Trophoblast cell (in vitro differentiated cells and primary cell): ENCODE data around the gene ATXN2.

ENCODE experiments used
- DNase-seq, 2 donors: peaks; one replicate each; pipeline ENCODE4 v3.0.0-alpha.2; 2016
- H2AFZ ChIP-seq: 2 replicates; pipeline ENCODE4 v1.6.1; 2013; ENCODE audit warnings: low read length, moderate library complexity, mild to moderate bottlenecking; ENCODE audit not compliant: insufficient read depth, poor library complexity
- H2AK5ac ChIP-seq: 2 replicates; pipeline ENCODE4 v1.6.1; 2013; ENCODE audit warnings: mild to moderate bottlenecking, low read length
- H2BK120ac ChIP-seq: 2 replicates; pipeline ENCODE4 v1.6.1; 2013; ENCODE audit warnings: low read length, mild to moderate bottlenecking, moderate library complexity; ENCODE audit not compliant: insufficient read depth, poor library complexity
- H2BK12ac ChIP-seq: 2 replicates; pipeline ENCODE4 v1.6.1; 2013; ENCODE audit warnings: mild to moderate bottlenecking, low read length, moderate library complexity
- H2BK5ac ChIP-seq: 2 replicates; pipeline ENCODE4 v1.6.1; 2013; ENCODE audit warnings: low read length, low read depth, moderate library complexity, mild to moderate bottlenecking; ENCODE audit not compliant: poor library complexity
- H3K14ac ChIP-seq: 2 replicates; pipeline ENCODE4 v1.6.1; 2013; ENCODE audit warnings: mild to moderate bottlenecking, low read length
- H3K18ac ChIP-seq: 2 replicates; pipeline ENCODE4 v1.6.1; 2013; ENCODE audit warnings: mild to moderate bottlenecking, low read length
- H3K23ac ChIP-seq: 2 replicates; pipeline ENCODE4 v1.6.1; 2013; ENCODE audit warnings: low read length
- H3K27ac ChIP-seq: 2 replicates; pipeline ENCODE4 v1.5.1; 2013; ENCODE audit warnings: low read depth, mild to moderate bottlenecking, inconsistent platforms, low read length, moderate library complexity
- H3K27me3 ChIP-seq: 2 replicates; pipeline ENCODE4 v1.6.1; 2013; ENCODE audit warnings: inconsistent platforms, mild to moderate bottlenecking, low read length, moderate library complexity; ENCODE audit not compliant: insufficient read depth
- H3K36me3 ChIP-seq, 2 experiments: 1 replicate in 1 of 2; 2 replicates in 1 of 2; pipeline ENCODE4 v1.6.1; 2013; ENCODE audit warnings: low read length in 2 of 2, mild to moderate bottlenecking in 2 of 2, moderate library complexity in 1 of 2; ENCODE audit not compliant: insufficient read depth in 2 of 2, control insufficient read depth in 1 of 2
- H3K4ac ChIP-seq: 2 replicates; pipeline ENCODE4 v1.6.1; 2013; ENCODE audit warnings: low read depth, mild to moderate bottlenecking, low read length, moderate library complexity
- H3K4me1 ChIP-seq, 2 experiments: 1 replicate in 1 of 2; 2 replicates in 1 of 2; pipeline ENCODE4 v1.6.1; 2013; ENCODE audit warnings: low read length in 2 of 2, mild to moderate bottlenecking in 2 of 2, moderate library complexity in 1 of 2; ENCODE audit not compliant: insufficient read depth in 2 of 2, control insufficient read depth in 1 of 2
- H3K4me2 ChIP-seq: 2 replicates; pipeline ENCODE4 v1.6.1; 2013; ENCODE audit warnings: inconsistent platforms, mild to moderate bottlenecking, low read length, moderate library complexity
- H3K4me3 ChIP-seq: 2 replicates; pipeline ENCODE4 v1.5.1; 2013; ENCODE audit warnings: mild to moderate bottlenecking, low read depth, low read length, inconsistent platforms
- H3K79me1 ChIP-seq: one replicate; pipeline ENCODE4 v1.6.1; 2013; ENCODE audit warnings: low read length
- H3K79me2 ChIP-seq: 2 replicates; pipeline ENCODE4 v1.6.1; 2013; ENCODE audit warnings: low read length, mild to moderate bottlenecking; ENCODE audit not compliant: control insufficient read depth, insufficient read depth, poor library complexity
- H3K9ac ChIP-seq: 2 replicates; pipeline ENCODE4 v1.6.1; 2013; ENCODE audit warnings: mild to moderate bottlenecking, low read length
- H3K9me3 ChIP-seq: 2 replicates; pipeline ENCODE4 v1.6.1; 2013; ENCODE audit warnings: low read depth, mild to moderate bottlenecking, control low read depth, inconsistent platforms, low read length; ENCODE audit not compliant: insufficient read depth
- H4K12ac ChIP-seq: 2 replicates; pipeline ENCODE4 v1.6.1; 2013; ENCODE audit warnings: low read depth, mild to moderate bottlenecking, low read length, moderate library complexity
- H4K8ac ChIP-seq: 2 replicates; pipeline ENCODE4 v1.6.1; 2013; ENCODE audit warnings: low read depth, mild to moderate bottlenecking, low read length, moderate library complexity
- H4K91ac ChIP-seq: one replicate; pipeline ENCODE4 v1.6.1; 2013; ENCODE audit warnings: low read depth, mild to moderate bottlenecking, low read length, moderate library complexity
- WGBS: extraction: QIAGEN DNeasy Blood & Tissue Kit; methylation state at CpG from one replicate; pipeline ENCODE4 v1.1.7; 2013; ENCODE audit warnings: missing lambda C conversion rate; ENCODE audit not compliant: insufficient read length, insufficient coverage; ENCODE audit errors: extremely low coverage; 5-methylcytosine and 5-hydroxymethylcytosine counted together

The ATXN2 gene

GRCh38 chr12:111436266-111436665 is 162.8 kb downstream of the ATXN2 start:
- Histone ChIP-seq H3K79me2 (no peaks in the 10 kb centered on the region), H2BK120ac (no peak overlapping the region), H2AK5ac (no peak overlapping the region), H3K9ac (no peak overlapping the region), H3K27me3 (no peaks in the 10 kb centered on the region), H3K14ac (no peak overlapping the region), H3K9me3 (peaks cover 3% of the 10 kb centered on the region), H4K12ac (no peak overlapping the region), H3K27ac (no peak overlapping the region), H3K23ac (no peak overlapping the region), H2AFZ (no peak overlapping the region), H2BK12ac (no peak overlapping the region), H3K4ac (no peak overlapping the region), H3K36me3 (no peaks in the 10 kb centered on the region), H4K8ac (no peak overlapping the region), H4K91ac (no peak overlapping the region), H2BK5ac (no peak overlapping the region), H3K18ac (no peak overlapping the region), H3K4me2 (no peak overlapping the region), H3K79me1 (no peaks in the 10 kb centered on the region), H3K4me3 (no peak overlapping the region), H3K4me1 (peaks cover 0 to 4% of the 10 kb centered on the region in 2 experiments)
- DNase-seq = no peak
- WGBS = no CpG with 5 or more reads among the region's 7 CpGs

GRCh38 chr12:111435661-111436201 is 163.4 kb downstream of the ATXN2 start:
- Histone ChIP-seq H3K4me3 (no peak overlapping the region), H3K79me1 (no peaks in the 10 kb centered on the region), H2BK12ac (no peak overlapping the region), H3K9ac (no peak overlapping the region), H3K36me3 (no peaks in the 10 kb centered on the region), H3K79me2 (no peaks in the 10 kb centered on the region), H3K4me1 (peaks cover 0 to 4% of the 10 kb centered on the region in 2 experiments), H3K23ac (no peak overlapping the region), H3K9me3 (peaks cover 3% of the 10 kb centered on the region), H3K18ac (no peak overlapping the region), H4K12ac (no peak overlapping the region), H3K4ac (no peak overlapping the region), H3K4me2 (no peak overlapping the region), H3K27ac (no peak overlapping the region), H4K8ac (no peak overlapping the region), H3K27me3 (no peaks in the 10 kb centered on the region), H2BK5ac (no peak overlapping the region), H3K14ac (no peak overlapping the region), H2AK5ac (no peak overlapping the region), H2BK120ac (no peak overlapping the region), H4K91ac (no peak overlapping the region), H2AFZ (no peak overlapping the region)
- WGBS = no CpG with 5 or more reads among the region's 16 CpGs
- DNase-seq = no peak

- no peak for DNase-seq
- H3K4ac ChIP-seq = no peak overlapping the region
- H3K23ac ChIP-seq = no peak overlapping the region
- H4K8ac ChIP-seq = no peak overlapping the region
- H2AFZ ChIP-seq = no peak overlapping the region
- H2BK120ac ChIP-seq = no peak overlapping the region
- H3K27ac ChIP-seq = no peak overlapping the region
- no peak overlapping the region for H2AK5ac ChIP-seq
- no peak overlapping the region for H3K9ac ChIP-seq
- H3K4me2 ChIP-seq = no peak overlapping the region
- H3K36me3 ChIP-seq = no peaks in the 10 kb centered on the region
- H4K91ac ChIP-seq = no peak overlapping the region
- no peak overlapping the region for H3K18ac ChIP-seq
- peaks cover 3% of the 10 kb centered on the region for H3K9me3 ChIP-seq
- no peak overlapping the region for H2BK12ac ChIP-seq
- WGBS = no CpG with 5 or more reads among the region's 18 CpGs
- H3K79me2 ChIP-seq = no peaks in the 10 kb centered on the region
- peaks cover 0 to 4% of the 10 kb centered on the region in 2 experiments for H3K4me1 ChIP-seq
- no peak overlapping the region for H4K12ac ChIP-seq
- H3K27me3 ChIP-seq = no peaks in the 10 kb centered on the region
- no peaks in the 10 kb centered on the region for H3K79me1 ChIP-seq
- H3K14ac ChIP-seq = no peak overlapping the region
- no peak overlapping the region for H2BK5ac ChIP-seq
- no peak overlapping the region for H3K4me3 ChIP-seq
Measured at GRCh38 chr12:111434680-111435338, 164.3 kb downstream of the ATXN2 start.

- H3K18ac ChIP-seq = no peak overlapping the region
- peaks cover 0 to 4% of the 10 kb centered on the region in 2 experiments for H3K4me1 ChIP-seq
- WGBS = no CpG with 5 or more reads among the region's 3 CpGs
- H3K9ac ChIP-seq = no peak overlapping the region
- H3K23ac ChIP-seq = no peak overlapping the region
- no peak overlapping the region for H3K27ac ChIP-seq
- H2BK5ac ChIP-seq = no peak overlapping the region
- H2BK120ac ChIP-seq = no peak overlapping the region
- H3K4ac ChIP-seq = no peak overlapping the region
- no peak overlapping the region for H2BK12ac ChIP-seq
- DNase-seq = no peak
- no peak overlapping the region for H3K14ac ChIP-seq
- H3K9me3 ChIP-seq = peaks cover 3% of the 10 kb centered on the region
- H3K79me2 ChIP-seq = no peaks in the 10 kb centered on the region
- no peak overlapping the region for H3K4me2 ChIP-seq
- H4K12ac ChIP-seq = no peak overlapping the region
- H3K4me3 ChIP-seq = no peak overlapping the region
- H4K8ac ChIP-seq = no peak overlapping the region
- no peak overlapping the region for H4K91ac ChIP-seq
- no peaks in the 10 kb centered on the region for H3K79me1 ChIP-seq
- no peak overlapping the region for H2AK5ac ChIP-seq
- no peaks in the 10 kb centered on the region for H3K27me3 ChIP-seq
- no peaks in the 10 kb centered on the region for H3K36me3 ChIP-seq
- H2AFZ ChIP-seq = no peak overlapping the region
Measured at GRCh38 chr12:111434049-111434448, 165.1 kb downstream of the ATXN2 start.
